ENCODE measurements around the gene MRPL16. TPM values are rescaled to one million over a fixed set of nuclear protein-coding genes. Genes with fewer than 3 reads are reported as not detected.
A peak's percentile ranks its signal among the peaks of the same experiment; 100 is the strongest.

MRPL16 gene
- total and polyA plus RNA-seq, 2 of the 4 experiments (the other 2 are of a cell fraction): 43.9 to 71.3 TPM

DNA sequence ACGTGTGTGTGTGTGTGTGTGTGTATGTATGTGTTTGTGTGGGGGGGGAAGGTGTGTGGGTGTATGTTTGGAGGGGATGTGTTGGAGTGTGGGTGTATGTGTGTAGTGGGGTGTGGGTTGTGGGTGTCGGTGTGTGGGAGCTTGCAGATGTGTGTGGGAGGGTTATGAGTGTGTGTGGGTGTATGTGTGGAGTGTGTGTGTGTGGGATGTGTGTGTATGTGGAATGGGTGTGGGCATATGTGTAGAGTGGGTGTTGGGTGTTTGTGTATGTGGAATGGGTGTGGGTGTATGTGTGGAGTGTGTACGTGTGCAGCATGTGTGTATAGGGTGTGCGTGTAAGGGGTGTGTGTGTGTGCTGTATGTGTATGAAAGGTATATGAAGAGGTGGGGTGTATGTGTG is 40.8 kb downstream of the MRPL16 start:
- intact Hi-C loops (cut with micrococcal nuclease) (no loop called here), in situ Hi-C loops (cut with MboI; ENCODE audit: low sequenced_read_pairs) (no loop called here), dilution Hi-C loops (cut with HindIII; ENCODE audit: low sequenced_read_pairs, unreplicated experiment) (no loop called here)
- H2AFZ ChIP-seq (replicated peaks; ENCODE audit: low read length, poor library complexity): no peak overlapping the region
- no TSS peak for BruUV-seq (replicated peaks)
- H4K91ac ChIP-seq (ENCODE audit: insufficient read depth, low read depth, low read length): no peak overlapping the region
- H3K9ac ChIP-seq (ENCODE audit: low read depth, low read length): no peak overlapping the region
- DNase-seq: no peak
- H2AK9ac ChIP-seq (replicated peaks; ENCODE audit: low read depth, low read length, poor library complexity): no peak overlapping the region
- H3K27ac ChIP-seq (ENCODE audit: insufficient read depth, low read length): no peak overlapping the region
- H3K56ac ChIP-seq (ENCODE audit: extremely low read depth, insufficient read depth, low read length): no peak overlapping the region
- no peaks in the 10 kb centered on the region for H3K27me3 ChIP-seq (ENCODE audit: control insufficient read depth, insufficient read depth, low read length)
- no peak overlapping the region for H3K14ac ChIP-seq (replicated peaks; ENCODE audit: low read depth, low read length)
- H3K36me3 ChIP-seq (ENCODE audit: control insufficient read depth, insufficient read depth, low read length): no peaks in the 10 kb centered on the region
- H3K9me3 ChIP-seq (ENCODE audit: control insufficient read depth, insufficient read depth, low read length): no peaks in the 10 kb centered on the region
- peaks cover 25% of the 10 kb centered on the region; the same call in 1 of the 2 replicates for H4K20me1 ChIP-seq (ENCODE audit: insufficient read depth, low read length)
- H2AK5ac ChIP-seq (ENCODE audit: low read depth, low read length): no peak overlapping the region
- 93 to 100% methylated on average over 1 to 3 of the region's 4 CpGs for WGBS, 2 experiments (ENCODE audit: extremely low coverage in 2 of 2, insufficient read length in 1 of 2)
- no peak for ATAC-seq (ENCODE audit: low read depth)
- peak overlapping the region; percentile 90 for H2BK5ac ChIP-seq (ENCODE audit: low read depth, low read length, poor library complexity, severe bottlenecking)
- no peak for TF ChIP-seq MAZ (IDR thresholded peaks at IDR 0.05; ENCODE audit: borderline replicate concordance, low read depth, low read length)
- H3K9me1 ChIP-seq (ENCODE audit: insufficient read depth, low read length): 0 out of 2 replicates have a peak, but pooled peaks cover 3% of the 10 kb centered on the region
- H3K18ac ChIP-seq (ENCODE audit: low read depth, low read length): no peak overlapping the region
- peaks cover 31 to 32% of the 10 kb centered on the region in 2 experiments for H3K79me1 ChIP-seq (ENCODE audit: low read depth in 1 of 2, low read length in 2 of 2)
- no peaks in the 10 kb centered on the region for H3K4me1 ChIP-seq (ENCODE audit: control insufficient read depth, insufficient read depth, low read length)
- no peak overlapping the region for H2BK15ac ChIP-seq (ENCODE audit: low read depth, low read length)
- ChIA-PET POLR2A (ENCODE audit: unreplicated experiment) (no interaction called here), CTCF (interaction anchor here (0.6 kb wide), 1 partner anchor 16 kb away, joined by 15 read pairs; no protein-coding TSS in a partner anchor)
- H3K4me2 ChIP-seq (ENCODE audit: low read depth, low read length): no peak overlapping the region
- H4K8ac ChIP-seq (ENCODE audit: low read depth in 2 of 2, low read length in 2 of 2): no peak overlapping the region
- no peak overlapping the region for H3K4me3 ChIP-seq (ENCODE audit: insufficient read depth, low read depth, low read length)
- no peak overlapping the region for H3K4ac ChIP-seq (ENCODE audit: low read depth, low read length)
- H2BK120ac ChIP-seq (ENCODE audit: low read depth, low read length): no peak overlapping the region
- no peak overlapping the region for H2BK20ac ChIP-seq (ENCODE audit: low read depth, low read length)
- H3K23ac ChIP-seq (ENCODE audit: low read depth, low read length): no peak overlapping the region; the same call in 1 of the 2 replicates
- no peak overlapping the region for H4K5ac ChIP-seq (ENCODE audit: low read depth, low read length)

Measured in IMR-90 (cell line).